Endothelial cell of umbilical vein (primary cell): ENCODE data around the gene MED19.

Source experiments
- CTCF ChIP-seq, 2 donors: IDR thresholded peaks; 1 replicate in 1 of 2; 2 replicates in 1 of 2; pipeline ENCODE4 v1.5.1; 2011; ENCODE audit warnings: low read length in 2 of 2, mild to moderate bottlenecking in 2 of 2, moderate library complexity in 2 of 2, control low read depth in 1 of 2, inconsistent platforms in 1 of 2, low read depth in 1 of 2; ENCODE audit not compliant: insufficient read depth in 1 of 2; ENCODE audit errors: extremely low read depth in 1 of 2
- MYC ChIP-seq: IDR thresholded peaks from one replicate; pipeline ENCODE4 v1.6.1; 2011; ENCODE audit warnings: mild to moderate bottlenecking, low read depth, low read length
- POLR2A ChIP-seq: IDR thresholded peaks from 2 replicates; pipeline ENCODE4 v1.6.1; 2012; ENCODE audit warnings: low read depth, mild to moderate bottlenecking, control low read depth, low read length
- POLR2AphosphoS5 ChIP-seq: IDR thresholded peaks from 2 replicates; pipeline ENCODE4 v1.6.1; 2012; ENCODE audit warnings: low read depth, mild to moderate bottlenecking, control low read depth, low read length, moderate library complexity; ENCODE audit not compliant: insufficient read depth

- no peak for TF ChIP-seq MYC
- TF ChIP-seq CTCF (IDR thresholded peaks at IDR 0.05; ENCODE audit: extremely low read depth in 1 of 2, insufficient read depth in 1 of 2, low read depth in 1 of 2, low read length in 2 of 2): peak; percentile 53 to 56
- TF ChIP-seq POLR2AphosphoS5: peak; percentile 96
- TF ChIP-seq POLR2A: peak; percentile 93
Observed at GRCh38 chr11:57667736-57668433, 44.1 kb downstream of the MED19 start, which contains the start of gene ZDHHC5.
